ENCODE measurements around the gene FAM185A.
"Not testable (repeated sequence)": the region's sequence is repeated elsewhere in the genome, so short reads cannot be mapped to it uniquely, and the experiment has no call there.

Gene FAM185A

GRCh38 chr7:102748605-102749444, at the start of gene FAM185A:
Gene FAM185A (plus strand): TSS chr7:102748999. CDS start chr7:102749208, 209 bp downstream.
- ChIA-PET POLR2A (interaction anchor here (0.6 to 1.4 kb wide), 4 partner anchors 315 to 400 kb away, joined by 4 to 13 read pairs (median 5); partner anchors contain the start of genes ARMC10, FBXL13, NAPEPLD and ORAI2), CTCF (interaction anchor here (0.6 to 1.2 kb wide), 2 partner anchors 8 to 313 kb away, joined by 3 read pairs; no protein-coding TSS in a partner anchor)
- H3K36me3 ChIP-seq (ENCODE audit: control insufficient read depth in 2 of 2, insufficient read depth in 1 of 2, low read length in 2 of 2); H3K4me1 ChIP-seq (ENCODE audit: control insufficient read depth, insufficient read depth, low read length); H3K9me3 ChIP-seq (ENCODE audit: control insufficient read depth, insufficient read depth, low read depth, low read length): not testable (repeated sequence)
- peak within 1 kb of the TSS; percentile 81 for H3K27ac ChIP-seq (ENCODE audit: extremely low read depth, low read depth, low read length)
- H3K4me3 ChIP-seq (ENCODE audit: low read depth, low read length) = peak within 1 kb of the TSS; percentile 72
- TF ChIP-seq KLF9 (tag by site-specific recombination; IDR thresholded peaks at IDR 0.05; ENCODE audit: low read depth) (peak; percentile 22; the same call in 1 of the 2 replicates), BCL11A (tag by site-specific recombination; IDR thresholded peaks at IDR 0.05; ENCODE audit: low read depth) (peak; percentile 79), PRDM10 (tag by site-specific recombination; IDR thresholded peaks at IDR 0.05) (peak; percentile 97), PATZ1 (tag by site-specific recombination; IDR thresholded peaks at IDR 0.05) (peak; percentile 64), SP2 (tag by site-specific recombination; IDR thresholded peaks at IDR 0.05) (peak; percentile 95), ZBTB48 (tag by site-specific recombination; IDR thresholded peaks at IDR 0.05) (peak; percentile 95), GLIS1 (tag by site-specific recombination; IDR thresholded peaks at IDR 0.05) (peak; percentile 52), ZNF76 (tag by site-specific recombination; IDR thresholded peaks at IDR 0.05; ENCODE audit: borderline replicate concordance, low read depth) (peak; percentile 97), ZBTB17 (tag by site-specific recombination; IDR thresholded peaks at IDR 0.05) (peak; percentile 95), ZNF24 (tag by site-specific recombination; IDR thresholded peaks at IDR 0.05) (peak; percentile 64; the same call in 1 of the 2 replicates), ZNF596 (tag by site-specific recombination; IDR thresholded peaks at IDR 0.05) (0 out of 2 replicates have a peak, but pooled peaks have one; percentile 46), BCL11B (tag by site-specific recombination; IDR thresholded peaks at IDR 0.05; ENCODE audit: low read depth) (peak; percentile 59; the same call in 1 of the 2 replicates), YY1 (tag by site-specific recombination; IDR thresholded peaks at IDR 0.05) (0 out of 2 replicates have a peak, but pooled peaks have one; percentile 51), ZBTB20 (tag by site-specific recombination; IDR thresholded peaks at IDR 0.05) (peak; percentile 37; the same call in 1 of the 2 replicates), WT1 (tag by site-specific recombination; IDR thresholded peaks at IDR 0.05) (0 out of 2 replicates have a peak, but pooled peaks have one; percentile 19), ZBTB26 (tag by site-specific recombination; optimal IDR thresholded peaks at IDR 0.05) (peak; percentile 66), ZNF449 (tag by site-specific recombination; IDR thresholded peaks at IDR 0.05) (peak; percentile 74; the same call in 1 of the 2 replicates), ZNF600 (tag by site-specific recombination; IDR thresholded peaks at IDR 0.05) (0 out of 2 replicates have a peak, but pooled peaks have one; percentile 24), ZNF341 (tag by site-specific recombination; IDR thresholded peaks at IDR 0.05; ENCODE audit: low read depth) (peak; percentile 95), KLF8 (tag by site-specific recombination; IDR thresholded peaks at IDR 0.05) (0 out of 2 replicates have a peak, but pooled peaks have one; percentile 28), ZNF580 (tag by site-specific recombination; IDR thresholded peaks at IDR 0.05) (peak; percentile 100), ZNF501 (tag by site-specific recombination; IDR thresholded peaks at IDR 0.05) (peak; percentile 80), SP3 (tag by site-specific recombination; IDR thresholded peaks at IDR 0.05) (peak; percentile 95), GLIS2 (tag by site-specific recombination; IDR thresholded peaks at IDR 0.05) (peak; percentile 78), MZF1 (tag by site-specific recombination; IDR thresholded peaks at IDR 0.05; ENCODE audit: borderline replicate concordance) (peak; percentile 62; the same call in 1 of the 2 replicates), ZNF335 (tag by site-specific recombination; conservative IDR thresholded peaks at IDR 0.05) (peak; percentile 97), IKZF3 (tag by site-specific recombination; IDR thresholded peaks at IDR 0.05) (peak; percentile 57; the same call in 1 of the 2 replicates), ZEB2 (tag by site-specific recombination; IDR thresholded peaks at IDR 0.05) (peak; percentile 61; the same call in 1 of the 2 replicates), ZXDB (tag by site-specific recombination; IDR thresholded peaks at IDR 0.05) (peak; percentile 94)
